Measurements from ENCODE around the gene RAET1L.

DNA sequence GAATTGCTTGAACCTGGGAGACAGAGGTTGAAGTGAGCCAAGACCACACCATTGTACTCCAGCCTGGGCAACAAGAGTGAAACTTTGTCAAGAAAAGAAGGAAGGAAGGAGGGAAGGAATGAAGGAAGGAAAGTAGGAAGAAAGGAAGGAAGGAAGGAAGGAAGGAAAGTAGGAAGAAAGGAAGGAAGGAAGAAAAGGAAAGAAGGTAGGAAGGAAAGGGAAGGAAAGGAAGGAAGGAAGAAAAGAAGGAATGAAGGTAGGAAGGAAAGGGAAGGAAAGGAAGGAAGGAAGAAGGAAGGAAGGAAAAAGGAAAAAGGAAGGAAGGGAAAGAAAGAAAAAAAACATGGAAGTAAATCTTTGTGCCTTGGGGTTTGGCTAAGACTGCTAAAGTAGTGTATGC, 49.9 kb downstream of the RAET1L start:
- no peak for TF ChIP-seq IRF4 (IDR thresholded peaks at IDR 0.05; ENCODE audit: low read depth, low read length)
- TF ChIP-seq, protein P1, sequence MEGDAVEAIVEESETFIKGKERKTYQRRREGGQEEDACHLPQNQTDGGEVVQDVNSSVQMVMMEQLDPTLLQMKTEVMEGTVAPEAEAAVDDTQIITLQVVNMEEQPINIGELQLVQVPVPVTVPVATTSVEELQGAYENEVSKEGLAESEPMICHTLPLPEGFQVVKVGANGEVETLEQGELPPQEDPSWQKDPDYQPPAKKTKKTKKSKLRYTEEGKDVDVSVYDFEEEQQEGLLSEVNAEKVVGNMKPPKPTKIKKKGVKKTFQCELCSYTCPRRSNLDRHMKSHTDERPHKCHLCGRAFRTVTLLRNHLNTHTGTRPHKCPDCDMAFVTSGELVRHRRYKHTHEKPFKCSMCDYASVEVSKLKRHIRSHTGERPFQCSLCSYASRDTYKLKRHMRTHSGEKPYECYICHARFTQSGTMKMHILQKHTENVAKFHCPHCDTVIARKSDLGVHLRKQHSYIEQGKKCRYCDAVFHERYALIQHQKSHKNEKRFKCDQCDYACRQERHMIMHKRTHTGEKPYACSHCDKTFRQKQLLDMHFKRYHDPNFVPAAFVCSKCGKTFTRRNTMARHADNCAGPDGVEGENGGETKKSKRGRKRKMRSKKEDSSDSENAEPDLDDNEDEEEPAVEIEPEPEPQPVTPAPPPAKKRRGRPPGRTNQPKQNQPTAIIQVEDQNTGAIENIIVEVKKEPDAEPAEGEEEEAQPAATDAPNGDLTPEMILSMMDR (IDR thresholded peaks at IDR 0.05 in 2 of 3, conservative IDR thresholded peaks at IDR 0.05 in 1 of 3; ENCODE audit: control insufficient read depth in 2 of 3, extremely low read depth in 1 of 3, insufficient read depth in 1 of 3, low read depth in 3 of 3, low read length in 3 of 3) = no peak
- TF ChIP-seq, protein P2, sequence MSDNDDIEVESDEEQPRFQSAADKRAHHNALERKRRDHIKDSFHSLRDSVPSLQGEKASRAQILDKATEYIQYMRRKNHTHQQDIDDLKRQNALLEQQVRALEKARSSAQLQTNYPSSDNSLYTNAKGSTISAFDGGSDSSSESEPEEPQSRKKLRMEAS (IDR thresholded peaks at IDR 0.05; ENCODE audit: low read depth, low read length) = no peak
- TF ChIP-seq, protein P3, sequence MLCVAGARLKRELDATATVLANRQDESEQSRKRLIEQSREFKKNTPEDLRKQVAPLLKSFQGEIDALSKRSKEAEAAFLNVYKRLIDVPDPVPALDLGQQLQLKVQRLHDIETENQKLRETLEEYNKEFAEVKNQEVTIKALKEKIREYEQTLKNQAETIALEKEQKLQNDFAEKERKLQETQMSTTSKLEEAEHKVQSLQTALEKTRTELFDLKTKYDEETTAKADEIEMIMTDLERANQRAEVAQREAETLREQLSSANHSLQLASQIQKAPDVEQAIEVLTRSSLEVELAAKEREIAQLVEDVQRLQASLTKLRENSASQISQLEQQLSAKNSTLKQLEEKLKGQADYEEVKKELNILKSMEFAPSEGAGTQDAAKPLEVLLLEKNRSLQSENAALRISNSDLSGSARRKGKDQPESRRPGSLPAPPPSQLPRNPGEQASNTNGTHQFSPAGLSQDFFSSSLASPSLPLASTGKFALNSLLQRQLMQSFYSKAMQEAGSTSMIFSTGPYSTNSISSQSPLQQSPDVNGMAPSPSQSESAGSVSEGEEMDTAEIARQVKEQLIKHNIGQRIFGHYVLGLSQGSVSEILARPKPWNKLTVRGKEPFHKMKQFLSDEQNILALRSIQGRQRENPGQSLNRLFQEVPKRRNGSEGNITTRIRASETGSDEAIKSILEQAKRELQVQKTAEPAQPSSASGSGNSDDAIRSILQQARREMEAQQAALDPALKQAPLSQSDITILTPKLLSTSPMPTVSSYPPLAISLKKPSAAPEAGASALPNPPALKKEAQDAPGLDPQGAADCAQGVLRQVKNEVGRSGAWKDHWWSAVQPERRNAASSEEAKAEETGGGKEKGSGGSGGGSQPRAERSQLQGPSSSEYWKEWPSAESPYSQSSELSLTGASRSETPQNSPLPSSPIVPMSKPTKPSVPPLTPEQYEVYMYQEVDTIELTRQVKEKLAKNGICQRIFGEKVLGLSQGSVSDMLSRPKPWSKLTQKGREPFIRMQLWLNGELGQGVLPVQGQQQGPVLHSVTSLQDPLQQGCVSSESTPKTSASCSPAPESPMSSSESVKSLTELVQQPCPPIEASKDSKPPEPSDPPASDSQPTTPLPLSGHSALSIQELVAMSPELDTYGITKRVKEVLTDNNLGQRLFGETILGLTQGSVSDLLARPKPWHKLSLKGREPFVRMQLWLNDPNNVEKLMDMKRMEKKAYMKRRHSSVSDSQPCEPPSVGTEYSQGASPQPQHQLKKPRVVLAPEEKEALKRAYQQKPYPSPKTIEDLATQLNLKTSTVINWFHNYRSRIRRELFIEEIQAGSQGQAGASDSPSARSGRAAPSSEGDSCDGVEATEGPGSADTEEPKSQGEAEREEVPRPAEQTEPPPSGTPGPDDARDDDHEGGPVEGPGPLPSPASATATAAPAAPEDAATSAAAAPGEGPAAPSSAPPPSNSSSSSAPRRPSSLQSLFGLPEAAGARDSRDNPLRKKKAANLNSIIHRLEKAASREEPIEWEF (IDR thresholded peaks at IDR 0.05; ENCODE audit: insufficient replicate concordance, low read depth, low read length) = no peak
- TF ChIP-seq ZNF207 (IDR thresholded peaks at IDR 0.05; ENCODE audit: borderline replicate concordance) = no peak
- no peak for TF ChIP-seq BCL11A (IDR thresholded peaks at IDR 0.05; ENCODE audit: low read depth, low read length)
- no peak for TF ChIP-seq POLR2AphosphoS5 (IDR thresholded peaks at IDR 0.05; ENCODE audit: low read length)
- TF ChIP-seq RFX5 (IDR thresholded peaks at IDR 0.05; ENCODE audit: low read depth, low read length) = no peak
- TF ChIP-seq POLR2A (IDR thresholded peaks at IDR 0.05; ENCODE audit: low read depth, low read length) = no peak
- TF ChIP-seq, protein P4, sequence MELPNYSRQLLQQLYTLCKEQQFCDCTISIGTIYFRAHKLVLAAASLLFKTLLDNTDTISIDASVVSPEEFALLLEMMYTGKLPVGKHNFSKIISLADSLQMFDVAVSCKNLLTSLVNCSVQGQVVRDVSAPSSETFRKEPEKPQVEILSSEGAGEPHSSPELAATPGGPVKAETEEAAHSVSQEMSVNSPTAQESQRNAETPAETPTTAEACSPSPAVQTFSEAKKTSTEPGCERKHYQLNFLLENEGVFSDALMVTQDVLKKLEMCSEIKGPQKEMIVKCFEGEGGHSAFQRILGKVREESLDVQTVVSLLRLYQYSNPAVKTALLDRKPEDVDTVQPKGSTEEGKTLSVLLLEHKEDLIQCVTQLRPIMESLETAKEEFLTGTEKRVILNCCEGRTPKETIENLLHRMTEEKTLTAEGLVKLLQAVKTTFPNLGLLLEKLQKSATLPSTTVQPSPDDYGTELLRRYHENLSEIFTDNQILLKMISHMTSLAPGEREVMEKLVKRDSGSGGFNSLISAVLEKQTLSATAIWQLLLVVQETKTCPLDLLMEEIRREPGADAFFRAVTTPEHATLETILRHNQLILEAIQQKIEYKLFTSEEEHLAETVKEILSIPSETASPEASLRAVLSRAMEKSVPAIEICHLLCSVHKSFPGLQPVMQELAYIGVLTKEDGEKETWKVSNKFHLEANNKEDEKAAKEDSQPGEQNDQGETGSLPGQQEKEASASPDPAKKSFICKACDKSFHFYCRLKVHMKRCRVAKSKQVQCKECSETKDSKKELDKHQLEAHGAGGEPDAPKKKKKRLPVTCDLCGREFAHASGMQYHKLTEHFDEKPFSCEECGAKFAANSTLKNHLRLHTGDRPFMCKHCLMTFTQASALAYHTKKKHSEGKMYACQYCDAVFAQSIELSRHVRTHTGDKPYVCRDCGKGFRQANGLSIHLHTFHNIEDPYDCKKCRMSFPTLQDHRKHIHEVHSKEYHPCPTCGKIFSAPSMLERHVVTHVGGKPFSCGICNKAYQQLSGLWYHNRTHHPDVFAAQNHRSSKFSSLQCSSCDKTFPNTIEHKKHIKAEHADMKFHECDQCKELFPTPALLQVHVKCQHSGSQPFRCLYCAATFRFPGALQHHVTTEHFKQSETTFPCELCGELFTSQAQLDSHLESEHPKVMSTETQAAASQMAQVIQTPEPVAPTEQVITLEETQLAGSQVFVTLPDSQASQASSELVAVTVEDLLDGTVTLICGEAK (IDR thresholded peaks at IDR 0.05; ENCODE audit: borderline replicate concordance) = no peak
- TF ChIP-seq NR2C2 (IDR thresholded peaks at IDR 0.05; ENCODE audit: borderline replicate concordance, control insufficient read depth, insufficient read length, low read depth) = no peak
